Measurements from ENCODE around the gene TFAP2A.

DNA sequence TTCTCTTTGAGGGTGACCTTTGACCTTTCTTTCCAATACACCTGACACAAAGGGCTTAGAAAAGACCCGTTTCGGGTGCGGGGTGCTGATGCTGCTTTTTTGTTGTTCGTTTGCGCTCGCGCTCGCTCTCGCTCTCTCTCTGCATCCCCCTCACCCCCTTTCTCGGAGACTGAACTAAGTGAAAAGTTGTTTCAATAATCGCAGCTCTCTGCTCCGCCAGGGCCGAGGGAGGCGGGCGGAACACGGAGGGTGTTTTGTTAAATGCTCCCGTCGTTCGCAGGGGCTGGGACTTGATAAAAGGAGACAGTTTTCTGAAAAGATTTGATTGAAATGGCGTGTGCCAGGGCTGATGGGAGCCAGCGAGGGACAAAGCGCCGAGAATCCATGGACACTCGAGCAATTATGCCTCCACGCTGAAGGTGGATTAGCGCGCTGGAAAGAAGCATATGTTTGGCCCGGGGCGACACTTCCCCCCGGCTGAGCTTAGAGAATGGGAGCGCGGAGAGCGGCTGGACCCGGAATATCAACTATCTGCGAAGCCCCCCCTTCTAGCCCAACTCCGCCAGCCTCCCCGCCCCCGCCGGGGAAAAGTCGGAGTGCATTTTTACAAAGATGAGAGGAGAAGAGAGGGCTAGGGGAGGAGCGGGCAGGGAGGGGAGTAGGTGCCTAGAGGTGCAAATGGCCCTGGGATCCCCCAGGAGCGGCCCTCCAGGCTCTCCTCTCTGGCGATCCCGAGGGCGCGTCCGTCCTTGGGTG is 25.0 kb downstream of the TFAP2A start:
- TF ChIP-seq POLR2AphosphoS5 (IDR thresholded peaks at IDR 0.05; ENCODE audit: low read depth, low read length) (no peak), FOXP2 (optimal IDR thresholded peaks at IDR 0.05; ENCODE audit: borderline replicate concordance, extremely low read depth, extremely low read length, insufficient read depth) (no peak), SIN3A (IDR thresholded peaks at IDR 0.05; ENCODE audit: borderline replicate concordance, insufficient read depth, low read length) (no peak)

All from PFSK-1 (cell line).